ENCODE results near the gene KDM2A. TPM values are rescaled to one million over a fixed set of nuclear protein-coding genes. Genes with fewer than 3 reads are reported as not detected.
A peak's percentile ranks its signal among the peaks of the same experiment; 100 is the strongest.

KDM2A gene
- total RNA-seq, 1 experiment from 2014 or later, result 122 TPM

DNA sequence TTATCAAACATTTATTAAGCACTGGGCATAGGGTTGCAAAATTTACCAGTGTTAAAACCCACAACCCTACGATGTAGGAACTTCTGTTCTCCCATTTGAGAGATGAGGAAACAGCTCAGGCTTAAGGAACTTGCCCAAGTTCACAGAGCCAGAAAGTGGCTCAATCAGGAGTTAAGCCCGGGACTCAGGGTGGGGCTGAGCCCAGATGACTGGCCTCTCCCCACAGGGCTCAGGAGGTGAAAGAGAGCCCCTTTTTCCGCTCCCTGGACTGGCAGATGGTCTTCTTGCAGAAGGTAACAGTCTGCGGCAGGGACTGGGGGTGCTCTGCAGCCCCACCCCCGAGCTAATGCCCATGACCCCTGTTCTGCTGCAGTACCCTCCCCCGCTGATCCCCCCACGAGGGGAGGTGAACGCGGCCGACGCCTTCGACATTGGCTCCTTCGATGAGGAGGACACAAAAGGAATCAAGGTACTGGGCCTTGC, 164.5 kb downstream of the KDM2A start:
- no peaks in the 10 kb centered on the region for H3K9me3 ChIP-seq
- no peaks in the 10 kb centered on the region for H3K27me3 ChIP-seq (replicated peaks; ENCODE audit: control insufficient read depth, insufficient read depth, low read length)
- TF ChIP-seq, protein P1, sequence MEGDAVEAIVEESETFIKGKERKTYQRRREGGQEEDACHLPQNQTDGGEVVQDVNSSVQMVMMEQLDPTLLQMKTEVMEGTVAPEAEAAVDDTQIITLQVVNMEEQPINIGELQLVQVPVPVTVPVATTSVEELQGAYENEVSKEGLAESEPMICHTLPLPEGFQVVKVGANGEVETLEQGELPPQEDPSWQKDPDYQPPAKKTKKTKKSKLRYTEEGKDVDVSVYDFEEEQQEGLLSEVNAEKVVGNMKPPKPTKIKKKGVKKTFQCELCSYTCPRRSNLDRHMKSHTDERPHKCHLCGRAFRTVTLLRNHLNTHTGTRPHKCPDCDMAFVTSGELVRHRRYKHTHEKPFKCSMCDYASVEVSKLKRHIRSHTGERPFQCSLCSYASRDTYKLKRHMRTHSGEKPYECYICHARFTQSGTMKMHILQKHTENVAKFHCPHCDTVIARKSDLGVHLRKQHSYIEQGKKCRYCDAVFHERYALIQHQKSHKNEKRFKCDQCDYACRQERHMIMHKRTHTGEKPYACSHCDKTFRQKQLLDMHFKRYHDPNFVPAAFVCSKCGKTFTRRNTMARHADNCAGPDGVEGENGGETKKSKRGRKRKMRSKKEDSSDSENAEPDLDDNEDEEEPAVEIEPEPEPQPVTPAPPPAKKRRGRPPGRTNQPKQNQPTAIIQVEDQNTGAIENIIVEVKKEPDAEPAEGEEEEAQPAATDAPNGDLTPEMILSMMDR (IDR thresholded peaks at IDR 0.05; ENCODE audit: insufficient read depth in 1 of 2, low read depth in 1 of 2, low read length in 1 of 2, severe bottlenecking in 1 of 2, unreplicated experiment in 1 of 2), result no peak
- no peak overlapping the region for H3K4me3 ChIP-seq (ENCODE audit: low read depth, low read length)
- H3K27me3 Mint-ChIP-seq (ENCODE audit: insufficient read depth, unreplicated experiment), result no peaks in the 10 kb centered on the region
- ChIA-PET POLR2A (interaction anchor here (0.5 to 0.8 kb wide), 2 partner anchors 17 to 428 kb away, joined by 3 to 4 read pairs; partner anchors contain the start of gene GRK2), CTCF (interaction anchor here (0.9 kb wide), 1 partner anchor 68 kb away, joined by 3 read pairs; no protein-coding TSS in a partner anchor)
- peaks cover 94% of the 10 kb centered on the region for H3K36me3 Mint-ChIP-seq (ENCODE audit: insufficient read depth, unreplicated experiment)
- no TSS peak for BruUV-seq (replicated peaks)
- no peak overlapping the region for H3K27ac Mint-ChIP-seq (ENCODE audit: unreplicated experiment)
- no peak overlapping the region for H3K4me3 Mint-ChIP-seq (ENCODE audit: unreplicated experiment)
- peaks cover 13% of the 10 kb centered on the region for H3K4me1 ChIP-seq
- intact Hi-C loops (cut with micrococcal nuclease; ENCODE audit: unreplicated experiment), result no loop called here
- H3K36me3 ChIP-seq (ENCODE audit: control insufficient read depth, insufficient read depth, low read length), result peaks cover 9% of the 10 kb centered on the region
- DNase-seq, result no peak
- H3K4me1 Mint-ChIP-seq (ENCODE audit: low read depth, unreplicated experiment), result peaks cover 13% of the 10 kb centered on the region
- no peaks in the 10 kb centered on the region for H3K9me3 Mint-ChIP-seq (ENCODE audit: unreplicated experiment)

DNA sequence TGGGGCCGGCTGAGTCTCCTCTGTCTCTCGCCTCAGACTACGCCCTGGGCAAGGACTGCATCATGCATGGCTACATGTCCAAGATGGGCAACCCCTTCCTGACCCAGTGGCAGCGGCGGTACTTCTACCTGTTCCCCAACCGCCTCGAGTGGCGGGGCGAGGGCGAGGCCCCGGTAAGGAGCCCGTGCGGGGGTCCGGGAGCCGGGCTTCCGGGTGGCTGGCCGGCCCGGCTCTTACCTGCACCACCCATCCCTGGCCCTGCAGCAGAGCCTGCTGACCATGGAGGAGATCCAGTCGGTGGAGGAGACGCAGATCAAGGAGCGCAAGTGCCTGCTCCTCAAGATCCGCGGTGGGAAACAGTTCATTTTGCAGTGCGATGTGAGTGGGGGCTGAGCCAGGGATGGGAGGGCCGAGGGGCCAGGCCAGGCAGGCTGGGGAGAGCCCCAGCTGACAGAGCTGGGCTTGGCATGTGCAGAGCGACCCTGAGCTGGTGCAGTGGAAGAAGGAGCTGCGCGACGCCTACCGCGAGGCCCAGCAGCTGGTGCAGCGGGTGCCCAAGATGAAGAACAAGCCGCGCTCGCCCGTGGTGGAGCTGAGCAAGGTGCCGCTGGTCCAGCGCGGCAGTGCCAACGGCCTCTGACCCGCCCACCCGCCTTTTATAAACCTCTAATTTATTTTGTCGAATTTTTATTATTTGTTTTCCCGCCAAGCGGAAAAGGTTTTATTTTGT, 165.9 kb downstream of the KDM2A start:
- TF ChIP-seq, protein P1 (IDR thresholded peaks at IDR 0.05; ENCODE audit: insufficient read depth in 1 of 2, low read depth in 1 of 2, low read length in 1 of 2, severe bottlenecking in 1 of 2, unreplicated experiment in 1 of 2), result no peak

DNA sequence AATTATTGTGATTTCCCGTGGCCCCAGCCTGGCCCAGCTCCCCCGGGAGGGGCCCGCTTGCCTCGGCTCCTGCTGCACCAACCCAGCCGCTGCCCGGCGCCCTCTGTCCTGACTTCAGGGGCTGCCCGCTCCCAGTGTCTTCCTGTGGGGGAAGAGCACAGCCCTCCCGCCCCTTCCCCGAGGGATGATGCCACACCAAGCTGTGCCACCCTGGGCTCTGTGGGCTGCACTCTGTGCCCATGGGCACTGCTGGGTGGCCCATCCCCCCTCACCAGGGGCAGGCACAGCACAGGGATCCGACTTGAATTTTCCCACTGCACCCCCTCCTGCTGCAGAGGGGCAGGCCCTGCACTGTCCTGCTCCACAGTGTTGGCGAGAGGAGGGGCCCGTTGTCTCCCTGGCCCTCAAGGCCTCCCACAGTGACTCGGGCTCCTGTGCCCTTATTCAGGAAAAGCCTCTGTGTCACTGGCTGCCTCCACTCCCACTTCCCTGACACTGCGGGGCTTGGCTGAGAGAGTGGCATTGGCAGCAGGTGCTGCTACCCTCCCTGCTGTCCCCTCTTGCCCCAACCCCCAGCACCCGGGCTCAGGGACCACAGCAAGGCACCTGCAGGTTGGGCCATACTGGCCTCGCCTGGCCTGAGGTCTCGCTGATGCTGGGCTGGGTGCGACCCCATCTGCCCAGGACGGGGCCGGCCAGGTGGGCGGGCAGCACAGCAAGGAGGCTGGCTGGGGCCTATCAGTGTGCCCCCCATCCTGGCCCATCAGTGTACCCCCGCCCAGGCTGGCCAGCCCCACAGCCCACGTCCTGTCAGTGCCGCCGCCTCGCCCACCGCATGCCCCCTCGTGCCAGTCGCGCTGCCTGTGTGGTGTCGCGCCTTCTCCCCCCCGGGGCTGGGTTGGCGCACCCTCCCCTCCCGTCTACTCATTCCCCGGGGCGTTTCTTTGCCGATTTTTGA, 166.8 kb downstream of the KDM2A start:
- Mint-ChIP-seq H3K4me3 (ENCODE audit: unreplicated experiment) (no peak overlapping the region), H3K4me1 (ENCODE audit: low read depth, unreplicated experiment) (peaks cover 20% of the 10 kb centered on the region), H3K27me3 (ENCODE audit: insufficient read depth, unreplicated experiment) (no peaks in the 10 kb centered on the region), H3K36me3 (ENCODE audit: insufficient read depth, unreplicated experiment) (peaks cover 90% of the 10 kb centered on the region), H3K9me3 (ENCODE audit: unreplicated experiment) (no peaks in the 10 kb centered on the region), H3K27ac (ENCODE audit: unreplicated experiment) (no peak overlapping the region)
- H3K4me3 ChIP-seq (ENCODE audit: low read depth, low read length), result no peak overlapping the region
- no peak for DNase-seq
- no peaks in the 10 kb centered on the region for H3K9me3 ChIP-seq
- H3K36me3 ChIP-seq (ENCODE audit: control insufficient read depth, insufficient read depth, low read length), result peaks cover 12% of the 10 kb centered on the region
- H3K4me1 ChIP-seq, result peaks cover 20% of the 10 kb centered on the region
- TF ChIP-seq, protein P1 (IDR thresholded peaks at IDR 0.05; ENCODE audit: insufficient read depth in 1 of 2, low read depth in 1 of 2, low read length in 1 of 2, severe bottlenecking in 1 of 2, unreplicated experiment in 1 of 2), result no peak
- TSS peak; percentile 5 for BruUV-seq (replicated peaks)
- ChIA-PET CTCF (no interaction called here), POLR2A (interaction anchor here (0.5 kb wide), 1 partner anchor 87 kb away, joined by 27 read pairs; the partner anchor contains the start of gene CLCF1)
- no peaks in the 10 kb centered on the region for H3K27me3 ChIP-seq (replicated peaks; ENCODE audit: control insufficient read depth, insufficient read depth, low read length)
- intact Hi-C loops (cut with micrococcal nuclease; ENCODE audit: unreplicated experiment), result no loop called here

More for the DNA sequence above, 165.9 kb downstream of the KDM2A start:
- Mint-ChIP-seq H3K36me3 (ENCODE audit: insufficient read depth, unreplicated experiment) (peaks cover 90% of the 10 kb centered on the region), H3K27me3 (ENCODE audit: insufficient read depth, unreplicated experiment) (no peaks in the 10 kb centered on the region), H3K4me3 (ENCODE audit: unreplicated experiment) (no peak overlapping the region), H3K9me3 (ENCODE audit: unreplicated experiment) (no peaks in the 10 kb centered on the region), H3K4me1 (ENCODE audit: low read depth, unreplicated experiment) (peaks cover 17% of the 10 kb centered on the region), H3K27ac (ENCODE audit: unreplicated experiment) (no peak overlapping the region)
- H3K9me3 ChIP-seq, result no peaks in the 10 kb centered on the region
- H3K4me1 ChIP-seq, result peaks cover 16% of the 10 kb centered on the region
- no peak for DNase-seq
- intact Hi-C loops (cut with micrococcal nuclease; ENCODE audit: unreplicated experiment), result no loop called here
- H3K27me3 ChIP-seq (replicated peaks; ENCODE audit: control insufficient read depth, insufficient read depth, low read length), result no peaks in the 10 kb centered on the region
- BruUV-seq (replicated peaks), result no TSS peak
- H3K4me3 ChIP-seq (ENCODE audit: low read depth, low read length), result no peak overlapping the region
- H3K36me3 ChIP-seq (ENCODE audit: control insufficient read depth, insufficient read depth, low read length), result peaks cover 9% of the 10 kb centered on the region
- ChIA-PET POLR2A (interaction anchor here (0.5 kb wide), 1 partner anchor 88 kb away, joined by 27 read pairs; the partner anchor contains the start of gene CLCF1), CTCF (no interaction called here)
